Mucosa of descending colon (tissue), 3 donors: ENCODE data around the gene TRMT1. TPM values are rescaled to one million over a fixed set of nuclear protein-coding genes. Genes with fewer than 3 reads are reported as not detected.

ENCODE experiments used
- ATAC-seq: fragments of 200-7000 bp; cut with Tn5 transposase; one replicate; pipeline ENCODE4 v1.9.1; 2020; ENCODE audit warnings: mild to moderate bottlenecking, moderate library complexity
- DNase-seq, 3 donors: peaks; one replicate each; pipeline ENCODE4 v3.0.0-alpha.2; 2020
- H3K36me3 ChIP-seq: fragments of 200-600 bp; one replicate; pipeline ENCODE4 v1.8.0; 2021; ENCODE audit warnings: low read depth, mild to moderate bottlenecking
- H3K4me1 ChIP-seq: fragments of 200-600 bp; one replicate; pipeline ENCODE4 v1.8.0; 2021; ENCODE audit warnings: low read depth, mild to moderate bottlenecking
- H3K4me3 ChIP-seq: fragments of 200-600 bp; one replicate; pipeline ENCODE4 v1.8.0; 2021; ENCODE audit warnings: mild to moderate bottlenecking
- H3K9me3 ChIP-seq: fragments of 200-600 bp; one replicate; pipeline ENCODE4 v1.8.0; 2021; ENCODE audit warnings: mild to moderate bottlenecking
- CTCF ChIP-seq: fragments of 200-600 bp; IDR thresholded peaks from one replicate; pipeline ENCODE4 v1.8.0; 2022; ENCODE audit warnings: antibody characterized with exemption, mild to moderate bottlenecking
- intact Hi-C, 2 donors: fragments of 100-400 bp; cut with DNase I in 1 of 2; cut with micrococcal nuclease in 1 of 2; formaldehyde crosslinking; loops; one replicate each; pipeline versions ENCODE4 v1.11.0 to v1.11.1; 2022; cut with DNase I, micrococcal nuclease
- total RNA-seq, 3 donors: library from RNA; stranded (reverse); fragmentation: NEBNext Ultra II Directional in 2 of 3; extraction: Animal tissue kit (Norgen Biotek cat#: 25700) in 2 of 3; gene quantifications; one replicate each; pipeline versions ENCODE4 v1.2.1 to v1.2.4, GENCODE V29; 2021 to 2023
- donor health status: DM: no; HTN: no; CAD: no; lungs with moderate emphysema.
- donor health status: DM: no; HTN: no; CAD: no.
- donor health status: DM: no; HTN: yes; CAD: no.

Gene TRMT1
- total RNA-seq, 3 donors from 2014 or later: 26.6 to 37.9 (median 30.0) TPM

GRCh38 chr19:13162724-13163608 is 46.4 kb upstream of the TRMT1 start:
- no peaks in the 10 kb centered on the region for H3K36me3 ChIP-seq
- peaks cover 45% of the 10 kb centered on the region for H3K4me1 ChIP-seq
- ATAC-seq: peak; percentile 73
- no peaks in the 10 kb centered on the region for H3K9me3 ChIP-seq
- intact Hi-C loops: no loop called here
- TF ChIP-seq CTCF: no peak
- DNase-seq: peak; percentile 98 to 99 (median 99)
- H3K4me3 ChIP-seq: peak overlapping the region; percentile 16

GRCh38 chr19:13160557-13160956 is 44.0 kb upstream of the TRMT1 start:
- Histone ChIP-seq H3K4me1 (peaks cover 36% of the 10 kb centered on the region), H3K9me3 (no peaks in the 10 kb centered on the region), H3K36me3 (no peaks in the 10 kb centered on the region), H3K4me3 (no peak overlapping the region)
- DNase-seq: no peak
- TF ChIP-seq CTCF: no peak
- no peak for ATAC-seq
- intact Hi-C loops: no loop called here

- DNase-seq (no peak), ATAC-seq (no peak)
- no peaks in the 10 kb centered on the region for H3K36me3 ChIP-seq
- intact Hi-C loops: no loop called here
- no peaks in the 10 kb centered on the region for H3K9me3 ChIP-seq
- no peak overlapping the region for H3K4me3 ChIP-seq
- TF ChIP-seq CTCF: no peak
- peaks cover 35% of the 10 kb centered on the region for H3K4me1 ChIP-seq
These were observed 43.2 kb upstream of the TRMT1 start for GRCh38 chr19:13159713-13160112.

GRCh38 chr19:13155472-13156359 is 39.2 kb upstream of the TRMT1 start:
- TF ChIP-seq CTCF: no peak
- H3K4me1 ChIP-seq: peaks cover 13% of the 10 kb centered on the region
- intact Hi-C loops: no loop called here
- no peak overlapping the region for H3K4me3 ChIP-seq
- DNase-seq (peak; percentile 79 to 93 (median 89)), ATAC-seq (peak; percentile 26)
- peaks cover 3% of the 10 kb centered on the region for H3K36me3 ChIP-seq
- H3K9me3 ChIP-seq: no peaks in the 10 kb centered on the region

GRCh38 chr19:13154911-13155471 is 38.5 kb upstream of the TRMT1 start:
- no peaks in the 10 kb centered on the region for H3K9me3 ChIP-seq
- intact Hi-C loops: no loop called here
- no peak for TF ChIP-seq CTCF

More at GRCh38 chr19:13154911-13155471, 38.5 kb upstream of the TRMT1 start:
- H3K4me1 ChIP-seq: peaks cover 13% of the 10 kb centered on the region
- DNase-seq: peak; percentile 93 to 95 (median 93)
- H3K4me3 ChIP-seq: peak overlapping the region; percentile 97
- H3K36me3 ChIP-seq: peaks cover 3% of the 10 kb centered on the region
- peak; percentile 10 for ATAC-seq
